GM12878 (cell line): ENCODE measurements around the gene SLC24A4. TPM values are rescaled to one million over a fixed set of nuclear protein-coding genes. Genes with fewer than 3 reads are reported as not detected.

Experiments
- ATAC-seq: fragments of 200-7000 bp; cut with Tn5 transposase; 3 replicates; pipeline ENCODE4 v1.9.1; 2020; ENCODE audit warnings: mild to moderate bottlenecking, moderate library complexity
- BruUV-seq: library from RNA; stranded (reverse); fragments of 400-500 nt; replicated peaks from 2 replicates; lab custom pipeline; 2021; lab: Mats Ljungman, UMichigan
- CTCF ChIA-PET: fragments of 300-600 bp; sonication (Branson Sonifier 250); formaldehyde crosslinking; extraction: SDS; loops from one replicate; lab custom pipeline; 2021; ENCODE audit warnings: inconsistent platforms; lab: Yijun Ruan, JAX
- POLR2A ChIA-PET: fragments of 350-600 bp; formaldehyde crosslinking; extraction: SDS; loops from one replicate; lab custom pipeline; 2021; ENCODE audit warnings: inconsistent platforms; lab: Charles Lee
- RAD21 ChIA-PET: fragments of 300-600 bp; sonication (Branson Sonifier 250); formaldehyde crosslinking; loops from one replicate; lab custom pipeline; 2023; ENCODE audit warnings: antibody characterized with exemption; ENCODE audit not compliant: unreplicated experiment; lab: Charles Lee
- SMC1A ChIA-PET: fragments of 300-600 bp; sonication (Branson Sonifier 250); formaldehyde crosslinking; loops from one replicate; lab custom pipeline; 2023; ENCODE audit not compliant: unreplicated experiment, uncharacterized antibody; lab: Charles Lee
- DNase-seq: peaks from one replicate; pipeline ENCODE4 v3.0.0-alpha.2; 2011; ENCODE audit warnings: low read depth, low spot score
- FAIRE-seq: peaks from 3 replicates; lab custom pipeline; 2011; peaks lifted over from hg19 to GRCh38; lab: Jason Lieb, UNC
- H2AFZ ChIP-seq: 2 replicates; pipeline ENCODE4 v1.6.0; 2011; ENCODE audit warnings: low read depth, low read length, control low read depth; ENCODE audit not compliant: control insufficient read depth
- H3K27ac ChIP-seq: 2 replicates; pipeline ENCODE4 v1.5.1; 2011; ENCODE audit warnings: control low read depth; ENCODE audit not compliant: control insufficient read depth, insufficient read depth
- H3K27me3 ChIP-seq, 2 experiments: replicated peaks in 1 of 2; 2 replicates each; pipeline versions ENCODE4 v1.6.0 to v1.6.1; 2011; ENCODE audit warnings: low read length in 1 of 2; ENCODE audit not compliant: control insufficient read depth in 2 of 2, insufficient read depth in 2 of 2
- H3K36me3 ChIP-seq, 2 experiments: 2 replicates each; pipeline ENCODE4 v1.5.1; 2011; ENCODE audit warnings: low read length in 1 of 2; ENCODE audit not compliant: control insufficient read depth in 2 of 2, insufficient read depth in 2 of 2
- H3K4me1 ChIP-seq: 2 replicates; pipeline ENCODE4 v1.6.1; 2011; ENCODE audit warnings: mild to moderate bottlenecking, low read length, moderate library complexity, mixed read lengths; ENCODE audit not compliant: control insufficient read depth, insufficient read depth
- H3K4me2 ChIP-seq: 2 replicates; pipeline ENCODE4 v1.6.0; 2011; ENCODE audit warnings: control low read depth; ENCODE audit not compliant: control insufficient read depth, insufficient read depth
- H3K4me3 ChIP-seq: fragments of 200-600 bp; sonication (generic); 2 replicates; pipeline ENCODE4 v1.5.1; 2016
- H3K79me2 ChIP-seq: 2 replicates; pipeline ENCODE4 v1.6.0; 2011; ENCODE audit warnings: low read length; ENCODE audit not compliant: control insufficient read depth, insufficient read depth
- H3K9ac ChIP-seq: 2 replicates; pipeline ENCODE4 v1.8.0; 2011; ENCODE audit warnings: low read length, control low read depth, mixed read lengths; ENCODE audit not compliant: control insufficient read depth, insufficient read depth
- H3K9me3 ChIP-seq: replicated peaks from 3 replicates; pipeline ENCODE4 v1.5.1; 2011; ENCODE audit warnings: mild to moderate bottlenecking, low read length; ENCODE audit not compliant: control insufficient read depth, insufficient read depth
- H4K20me1 ChIP-seq: 2 replicates; pipeline ENCODE4 v1.6.0; 2011; ENCODE audit not compliant: control insufficient read depth, insufficient read depth
- ATF7 ChIP-seq: fragments of 450-650 bp; IDR thresholded peaks from 2 replicates; pipeline ENCODE4 v1.6.1; 2016; ENCODE audit warnings: low read depth, mild to moderate bottlenecking
- BHLHE40 ChIP-seq, 2 experiments: fragments of 450-650 bp in 1 of 2; IDR thresholded peaks; 2 replicates each; pipeline ENCODE4 v1.6.1; 2011 to 2017; ENCODE audit warnings: low read depth in 2 of 2, borderline replicate concordance in 1 of 2, improper control_type of control experiment in 1 of 2, low read length in 1 of 2, mild to moderate bottlenecking in 1 of 2
- DPF2 ChIP-seq: fragments of 450-650 bp; IDR thresholded peaks from 2 replicates; pipeline ENCODE4 v1.6.1; 2017; ENCODE audit warnings: mild to moderate bottlenecking
- IKZF1 ChIP-seq: fragments of 450-650 bp; conservative IDR thresholded peaks from 2 replicates; pipeline ENCODE4 v1.6.1; 2017; ENCODE audit warnings: antibody characterized with exemption, mild to moderate bottlenecking
- IKZF2 ChIP-seq, 2 experiments: fragments of 450-650 bp; IDR thresholded peaks; 2 replicates each; pipeline ENCODE4 v1.6.1; 2017; ENCODE audit warnings: mild to moderate bottlenecking in 2 of 2, moderate library complexity in 2 of 2
- MEF2B ChIP-seq: fragments of 450-650 bp; IDR thresholded peaks from 2 replicates; pipeline ENCODE4 v1.6.1; 2018; ENCODE audit warnings: mild to moderate bottlenecking, moderate library complexity; ENCODE audit not compliant: partially characterized antibody, poor library complexity, severe bottlenecking
- NR2F1 ChIP-seq: fragments of 450-650 bp; conservative IDR thresholded peaks from 2 replicates; pipeline ENCODE4 v1.6.1; 2017; ENCODE audit warnings: mild to moderate bottlenecking
- RAD51 ChIP-seq: fragments of 450-650 bp; IDR thresholded peaks from 2 replicates; pipeline ENCODE4 v1.6.1; 2016; ENCODE audit warnings: moderate library complexity, mild to moderate bottlenecking, inconsistent platforms
- REST ChIP-seq: IDR thresholded peaks from 2 replicates; pipeline ENCODE4 v1.6.1; 2012; ENCODE audit warnings: mild to moderate bottlenecking, low read depth, low read length
- SPI1 ChIP-seq: IDR thresholded peaks from 2 replicates; pipeline ENCODE4 v1.6.1; 2011; ENCODE audit warnings: low read depth, mild to moderate bottlenecking, low read length, moderate library complexity, borderline replicate concordance; ENCODE audit not compliant: insufficient read depth
- WGBS: methylation state at CpG from one replicate; pipeline ENCODE4 v1.1.6; 2016; ENCODE audit warnings: low lambda C conversion rate; ENCODE audit not compliant: insufficient replicate concordance, insufficient coverage; ENCODE audit errors: missing lambda C conversion rate; 5-methylcytosine and 5-hydroxymethylcytosine counted together
- in situ Hi-C: fragments of 300-500 bp; cut with MboI; formaldehyde crosslinking; loops from 9 replicates; pipeline ENCODE4 v1.14.3; 2018; ENCODE audit warnings: mixed read lengths
- intact Hi-C: fragments of 100-400 bp; cut with micrococcal nuclease; formaldehyde crosslinking; loops from one replicate; pipeline ENCODE4 v1.14.2; 2022; ENCODE audit not compliant: unreplicated experiment
- polyA plus RNA-seq, 11 experiments: library from polyadenylated mRNA; depleted of rRNA in 4 of 11; unstranded in 6 of 11; stranded (reverse) in 5 of 11; fragments of >200 nt; fragmentation: Nextera tagmentation in 4 of 11; fragmentation: Illumina TruSeq in 1 of 11; extraction: Ambion mirVana in 4 of 11; extraction: Trizol in 1 of 11; gene quantifications; 1 replicate in 1 of 11; 2 replicates in 10 of 11; pipeline versions ENCODE4 v1.2.1 to v1.2.3, GENCODE V29; 2011 to 2016; ENCODE audit warnings: inconsistent platforms in 2 of 11, missing spikeins in 2 of 11, low read depth in 1 of 11
- total RNA-seq, 4 experiments: library from RNA; depleted of rRNA in 3 of 4; stranded (reverse); fragments of >200 nt in 3 of 4; fragmentation: Illumina TruSeq in 1 of 4; extraction: Trizol in 1 of 4; gene quantifications; 2 replicates each; pipeline versions ENCODE4 v1.2.1 to v1.2.3, GENCODE V29; 2013 to 2021
- TF ChIP-seq, protein P1 (sequence below): fragments of 450-650 bp; formaldehyde crosslinking; IDR thresholded peaks from 2 replicates; pipeline ENCODE4 v1.4.0; 2020; ENCODE audit warnings: mild to moderate bottlenecking, moderate library complexity

SLC24A4 gene
- total and polyA plus RNA-seq, 10 of the 15 experiments (the other 5 are each of a cell fraction or from before 2014, with no cell fraction given): under 0.01 to 0.46 (median 0.04) TPM; not detected in 5

DNA sequence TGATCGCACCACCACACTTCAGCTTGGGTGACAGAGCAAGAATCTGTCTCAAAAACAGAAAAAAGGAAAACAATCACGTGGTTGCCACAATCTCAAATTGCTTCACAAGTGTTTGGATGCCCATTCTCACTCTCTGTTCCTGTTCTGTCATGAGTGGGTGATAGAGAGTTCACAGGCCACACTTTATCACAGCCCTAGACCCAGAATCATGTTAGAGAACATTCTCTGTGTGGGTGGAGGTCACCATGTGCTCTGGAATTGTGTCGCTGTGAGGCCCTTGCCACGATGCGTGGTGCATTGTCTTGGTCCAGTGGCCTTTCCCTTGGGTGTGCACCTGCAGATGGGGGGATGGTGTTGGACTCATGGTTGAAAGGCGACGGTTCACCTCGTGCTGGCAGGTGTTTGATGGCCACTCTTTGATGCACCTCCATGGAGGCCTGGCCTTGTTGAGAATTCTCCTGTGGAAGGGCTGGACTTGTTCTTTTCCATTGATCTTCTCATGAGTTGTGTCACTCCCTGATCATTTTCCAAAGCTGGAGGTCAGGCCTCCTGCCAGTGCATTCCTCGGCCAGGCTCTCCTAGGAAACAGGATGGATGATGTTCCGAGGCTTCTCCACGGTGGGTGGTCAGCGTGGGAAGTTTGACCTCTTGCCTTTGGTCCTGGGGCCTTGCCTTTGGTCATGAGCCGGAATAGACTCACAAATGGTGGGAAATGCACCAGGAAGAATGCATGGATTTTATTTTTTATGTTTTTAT, 91.9 kb downstream of the SLC24A4 start:
- Histone ChIP-seq H3K27ac (no peak overlapping the region), H4K20me1 (no peaks in the 10 kb centered on the region; the same call in 1 of the 2 replicates), H3K79me2 (no peaks in the 10 kb centered on the region), H3K4me3 (no peak overlapping the region), H3K36me3 (no peaks in the 10 kb centered on the region), H3K4me1 (0 out of 2 replicates have a peak, but pooled peaks cover 5% of the 10 kb centered on the region), H3K9me3 (no peaks in the 10 kb centered on the region; the same call in 2 of the 3 replicates), H3K4me2 (no peak overlapping the region), H3K9ac (no peak overlapping the region), H3K27me3 (no peaks in the 10 kb centered on the region; a peak in 2 of 4 replicates), H2AFZ (no peak overlapping the region)
- ChIA-PET POLR2A (no interaction called here), RAD21 (no interaction called here), CTCF (interaction anchor here (1.0 to 1.2 kb wide), 2 partner anchors 63 to 308 kb away, joined by 3 read pairs; no protein-coding TSS in a partner anchor), SMC1A (interaction anchor here (0.6 kb wide), 1 partner anchor 163 kb away, joined by 3 read pairs; no protein-coding TSS in a partner anchor)
- ATAC-seq (peak; percentile 61), FAIRE-seq (no peak), DNase-seq (no peak)
- BruUV-seq: no TSS peak
- 59% methylated on average over 13 of the region's 13 CpGs for WGBS
- intact Hi-C loops: no loop called here
- in situ Hi-C loops: no loop called here
- TF ChIP-seq REST (no peak), NR2F1 (peak; percentile 78), RAD51 (peak; percentile 70; the same call in 1 of the 2 replicates), IKZF2 (IDR thresholded peaks at IDR 0.05) (peak; percentile 40 to 45; a peak in 2 of 4 replicates), DPF2 (peak; percentile 60), BHLHE40 (IDR thresholded peaks at IDR 0.05; ENCODE audit: borderline replicate concordance in 1 of 2, low read depth in 2 of 2, low read length in 1 of 2) (peak in 1 of 2 experiments; percentile 31; a peak in 1 of 4 replicates), IKZF1 (peak; percentile 63), MEF2B (peak; percentile 33), SPI1 (peak; percentile 49; the same call in 1 of the 2 replicates), ATF7 (no peak)
- TF ChIP-seq, protein P1, sequence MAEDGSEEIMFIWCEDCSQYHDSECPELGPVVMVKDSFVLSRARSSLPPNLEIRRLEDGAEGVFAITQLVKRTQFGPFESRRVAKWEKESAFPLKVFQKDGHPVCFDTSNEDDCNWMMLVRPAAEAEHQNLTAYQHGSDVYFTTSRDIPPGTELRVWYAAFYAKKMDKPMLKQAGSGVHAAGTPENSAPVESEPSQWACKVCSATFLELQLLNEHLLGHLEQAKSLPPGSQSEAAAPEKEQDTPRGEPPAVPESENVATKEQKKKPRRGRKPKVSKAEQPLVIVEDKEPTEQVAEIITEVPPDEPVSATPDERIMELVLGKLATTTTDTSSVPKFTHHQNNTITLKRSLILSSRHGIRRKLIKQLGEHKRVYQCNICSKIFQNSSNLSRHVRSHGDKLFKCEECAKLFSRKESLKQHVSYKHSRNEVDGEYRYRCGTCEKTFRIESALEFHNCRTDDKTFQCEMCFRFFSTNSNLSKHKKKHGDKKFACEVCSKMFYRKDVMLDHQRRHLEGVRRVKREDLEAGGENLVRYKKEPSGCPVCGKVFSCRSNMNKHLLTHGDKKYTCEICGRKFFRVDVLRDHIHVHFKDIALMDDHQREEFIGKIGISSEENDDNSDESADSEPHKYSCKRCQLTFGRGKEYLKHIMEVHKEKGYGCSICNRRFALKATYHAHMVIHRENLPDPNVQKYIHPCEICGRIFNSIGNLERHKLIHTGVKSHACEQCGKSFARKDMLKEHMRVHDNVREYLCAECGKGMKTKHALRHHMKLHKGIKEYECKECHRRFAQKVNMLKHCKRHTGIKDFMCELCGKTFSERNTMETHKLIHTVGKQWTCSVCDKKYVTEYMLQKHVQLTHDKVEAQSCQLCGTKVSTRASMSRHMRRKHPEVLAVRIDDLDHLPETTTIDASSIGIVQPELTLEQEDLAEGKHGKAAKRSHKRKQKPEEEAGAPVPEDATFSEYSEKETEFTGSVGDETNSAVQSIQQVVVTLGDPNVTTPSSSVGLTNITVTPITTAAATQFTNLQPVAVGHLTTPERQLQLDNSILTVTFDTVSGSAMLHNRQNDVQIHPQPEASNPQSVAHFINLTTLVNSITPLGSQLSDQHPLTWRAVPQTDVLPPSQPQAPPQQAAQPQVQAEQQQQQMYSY: no peak
